GM12891 (cell line): ENCODE measurements around the gene NKX6-2.
"Not testable (repeated sequence)": the region's sequence is repeated elsewhere in the genome, so short reads cannot be mapped to it uniquely, and the experiment has no call there.

ENCODE experiments used
- DNase-seq: peaks from one replicate; pipeline ENCODE4 v3.0.0; 2011; ENCODE audit warnings: low spot score; ENCODE audit not compliant: insufficient read length
- FAIRE-seq: peaks from 2 replicates; lab custom pipeline; 2011; peaks lifted over from hg19 to GRCh38; lab: Jason Lieb, UNC
- PAX5 ChIP-seq: IDR thresholded peaks from 2 replicates; pipeline ENCODE4 v1.6.1; 2011; ENCODE audit warnings: low read length, moderate library complexity, mild to moderate bottlenecking; ENCODE audit not compliant: insufficient read depth, severe bottlenecking
- POLR2A ChIP-seq: IDR thresholded peaks from 2 replicates; pipeline ENCODE4 v1.6.1; 2011; ENCODE audit warnings: low read depth, low read length, control low read depth
- POLR2AphosphoS5 ChIP-seq: IDR thresholded peaks from 2 replicates; pipeline ENCODE4 v1.6.1; 2011; ENCODE audit warnings: low read depth, low read length, control low read depth
- POU2F2 ChIP-seq: IDR thresholded peaks from 2 replicates; pipeline ENCODE4 v1.6.1; 2011; ENCODE audit warnings: low read depth, mild to moderate bottlenecking, control low read depth, low read length, moderate library complexity
- SPI1 ChIP-seq: IDR thresholded peaks from 2 replicates; pipeline ENCODE4 v1.6.1; 2011; ENCODE audit warnings: low read depth, low read length, control low read depth
- TAF1 ChIP-seq: IDR thresholded peaks from 2 replicates; pipeline ENCODE4 v1.6.1; 2011; ENCODE audit warnings: low read depth, low read length, control low read depth

The NKX6-2 gene

DNA sequence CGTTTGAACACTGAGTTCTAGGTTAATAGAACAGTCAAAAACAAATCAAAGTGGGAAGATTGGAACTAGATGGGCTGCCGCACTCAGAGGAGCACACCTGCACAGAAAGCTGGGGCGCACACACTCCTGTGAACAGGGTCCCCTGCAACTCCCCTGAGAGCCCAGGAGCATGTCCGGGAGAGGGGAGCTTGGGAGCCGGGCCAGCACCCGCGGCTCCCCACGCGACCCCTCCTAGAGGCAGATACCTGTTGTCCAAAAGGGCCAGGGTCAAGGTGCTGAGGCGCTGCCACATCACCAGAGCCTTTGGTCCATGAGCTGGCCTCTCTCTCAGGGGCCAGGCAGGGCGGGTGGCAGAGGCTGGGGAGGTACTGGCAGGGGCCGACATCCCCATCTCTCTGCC is 5.6 kb downstream of the NKX6-2 start:
- FAIRE-seq (no peak), DNase-seq (no peak)
- TF ChIP-seq POLR2AphosphoS5 (no peak), SPI1 (no peak), TAF1 (no peak), POU2F2 (no peak), PAX5 (no peak)

DNA sequence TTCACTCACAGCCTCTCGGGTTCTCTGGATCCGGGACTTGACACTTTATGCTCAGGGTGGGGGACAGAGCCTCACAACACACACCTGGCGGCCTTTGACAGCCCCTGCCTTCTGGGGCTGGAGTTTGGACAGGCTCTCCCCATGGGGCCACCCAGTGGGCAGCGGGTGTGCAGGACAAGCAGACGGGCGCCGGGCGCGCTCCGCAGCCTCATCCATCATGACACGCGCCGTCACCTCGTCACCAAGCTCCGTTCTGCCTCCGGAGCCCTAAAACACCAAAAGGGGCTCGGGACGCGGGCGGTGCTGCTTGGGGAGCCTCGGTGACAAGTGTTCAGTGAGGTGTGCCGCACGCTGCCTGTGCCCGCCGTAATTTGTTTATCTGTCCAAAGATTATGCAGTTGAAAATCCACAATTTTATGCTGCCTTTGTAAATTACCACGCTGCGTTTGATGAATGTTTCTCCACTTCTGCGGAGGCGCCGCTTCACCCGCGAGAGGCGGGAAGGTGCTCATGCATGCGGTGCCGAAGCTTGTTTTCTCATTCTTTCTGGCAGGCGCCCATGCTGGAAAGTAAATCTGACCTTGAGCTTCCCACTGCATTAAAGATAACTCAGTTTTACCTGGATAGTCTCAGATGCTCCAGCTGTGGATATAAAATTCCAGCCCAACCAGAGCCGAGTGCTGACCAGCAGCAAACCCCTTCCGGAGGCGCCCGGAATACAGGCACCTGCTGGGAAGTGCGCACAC is 6.2 kb downstream of the NKX6-2 start:
- DNase-seq (no peak), FAIRE-seq (no peak)
- TF ChIP-seq POLR2AphosphoS5, result no peak
- TF ChIP-seq POU2F2, result no peak
- TF ChIP-seq PAX5, result no peak
- no peak for TF ChIP-seq SPI1
- TF ChIP-seq TAF1, result no peak
- TF ChIP-seq POLR2A, result no peak

DNA sequence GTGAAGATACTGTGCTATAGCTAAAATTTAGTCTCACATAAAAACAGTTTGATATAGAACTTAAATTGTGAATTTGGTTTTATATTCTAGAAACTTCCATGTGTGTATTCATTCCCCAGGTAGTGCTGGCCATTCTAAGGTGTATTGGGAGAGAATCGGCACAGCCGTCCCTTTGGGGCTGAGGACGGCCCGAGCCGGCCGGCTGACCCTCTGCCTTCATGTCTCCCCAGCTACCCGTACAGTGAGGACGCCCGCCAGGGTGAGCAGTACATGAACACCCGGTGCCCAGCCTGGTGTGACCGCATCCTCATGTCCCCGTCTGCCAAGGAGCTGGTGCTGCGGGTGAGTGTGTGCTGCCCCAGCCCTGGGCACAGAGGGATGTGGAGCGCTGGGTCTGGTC is 8.5 kb downstream of the NKX6-2 start:
- no peak for TF ChIP-seq PAX5
- TF ChIP-seq TAF1, result no peak
- no peak for TF ChIP-seq POU2F2
- TF ChIP-seq POLR2A, result no peak
- TF ChIP-seq POLR2AphosphoS5, result no peak
- TF ChIP-seq SPI1, result no peak
- no peak for DNase-seq
- no peak for FAIRE-seq

DNA sequence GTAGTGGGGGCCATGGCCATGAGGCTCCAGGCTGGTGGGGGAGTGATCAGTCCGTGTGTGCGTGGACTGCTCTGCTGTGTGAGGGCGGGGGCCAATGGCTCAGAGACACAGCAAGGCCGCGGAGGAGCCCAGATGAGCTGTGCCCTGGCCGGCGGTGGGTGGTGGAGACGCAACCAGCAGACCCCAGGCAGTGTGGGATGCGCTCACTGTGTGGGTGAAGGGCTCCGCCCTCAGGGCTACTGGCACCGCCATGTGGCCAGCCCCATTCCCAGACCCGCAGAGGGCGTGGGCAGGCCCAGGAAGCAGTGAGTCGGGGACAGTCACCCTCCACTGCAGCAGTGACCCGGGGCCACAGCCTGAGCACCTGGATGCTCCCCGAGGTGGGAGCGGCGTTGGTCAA is 9.1 kb downstream of the NKX6-2 start:
- no peak for FAIRE-seq
- DNase-seq, result no peak
- TF ChIP-seq POU2F2, result no peak
- no peak for TF ChIP-seq POLR2A
- no peak for TF ChIP-seq SPI1
- no peak for TF ChIP-seq TAF1
- TF ChIP-seq PAX5, result no peak
- TF ChIP-seq POLR2AphosphoS5, result no peak

DNA sequence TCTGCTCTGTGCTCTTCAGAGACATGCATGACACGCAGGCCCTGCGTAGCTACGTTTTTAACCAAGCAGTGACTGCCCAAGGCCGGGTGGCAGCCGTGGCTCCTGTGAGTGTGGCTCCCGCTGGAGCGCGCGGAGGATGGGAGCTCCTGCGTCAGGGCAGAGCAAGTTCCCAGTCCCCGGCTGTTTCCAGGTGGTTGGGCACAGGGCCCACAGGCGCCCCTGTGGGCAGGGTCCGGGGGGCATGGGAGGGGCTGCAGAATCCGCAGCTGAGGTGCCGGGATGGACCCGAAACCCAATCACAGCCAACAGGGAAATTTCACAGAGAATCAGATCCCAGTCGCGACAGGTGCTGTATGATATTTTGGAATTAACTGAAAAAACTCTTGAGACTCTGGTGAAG is 9.8 kb downstream of the NKX6-2 start:
- DNase-seq, result no peak
- FAIRE-seq, result no peak
- TF ChIP-seq POLR2AphosphoS5, result no peak
- no peak for TF ChIP-seq POU2F2

DNA sequence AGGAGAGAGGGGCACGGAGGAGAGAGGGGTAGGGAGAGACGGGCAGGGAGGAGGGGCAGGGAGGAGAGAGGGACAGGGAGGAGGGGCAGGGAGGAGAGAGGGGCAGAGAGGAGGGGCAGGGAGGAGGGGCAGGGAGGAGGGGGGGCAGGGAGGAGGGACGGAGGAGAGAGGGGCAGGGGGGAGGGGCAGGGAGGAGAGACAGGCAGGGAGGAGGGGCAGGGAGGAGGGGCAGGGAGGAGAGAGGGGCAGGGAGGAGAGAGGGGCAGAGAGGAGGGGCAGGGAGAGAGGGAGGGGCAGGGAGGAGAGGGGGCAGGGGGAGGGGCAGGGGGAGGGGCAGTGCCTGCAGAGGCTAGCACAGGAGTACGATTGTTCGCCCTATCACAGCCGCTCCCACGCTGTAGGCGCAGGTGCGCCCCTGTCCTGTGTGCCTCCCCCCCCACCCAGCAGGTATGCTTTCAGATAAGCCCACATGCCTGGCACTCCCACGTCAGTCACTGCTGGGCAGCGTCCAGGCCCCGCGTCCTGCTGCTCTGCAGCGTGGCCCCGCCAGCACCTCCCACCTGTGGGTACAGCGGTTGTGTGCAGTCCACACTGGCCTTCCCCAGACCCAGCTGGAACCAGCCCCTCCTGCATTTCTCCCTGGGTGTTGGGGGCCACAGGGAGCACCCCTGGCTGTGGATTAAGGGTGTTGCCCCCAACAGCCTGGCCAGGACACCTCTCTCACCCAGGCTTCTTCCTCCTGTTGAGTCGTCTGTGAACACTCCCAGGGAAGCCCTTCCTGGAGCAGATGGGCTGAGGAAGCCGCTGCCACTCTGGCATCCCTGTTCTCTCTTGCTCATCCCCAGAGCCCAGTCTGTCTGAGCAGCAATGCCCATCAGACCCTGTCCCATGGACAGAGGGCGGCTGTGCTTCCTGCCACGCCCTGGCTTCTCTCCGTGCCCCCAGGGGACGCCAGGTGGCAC is 10.8 kb downstream of the NKX6-2 start:
- DNase-seq (no peak), FAIRE-seq (no peak)
- TF ChIP-seq POLR2AphosphoS5 (no peak), PAX5 (no peak), POLR2A (no peak), POU2F2 (no peak), SPI1 (no peak), TAF1 (no peak)

DNA sequence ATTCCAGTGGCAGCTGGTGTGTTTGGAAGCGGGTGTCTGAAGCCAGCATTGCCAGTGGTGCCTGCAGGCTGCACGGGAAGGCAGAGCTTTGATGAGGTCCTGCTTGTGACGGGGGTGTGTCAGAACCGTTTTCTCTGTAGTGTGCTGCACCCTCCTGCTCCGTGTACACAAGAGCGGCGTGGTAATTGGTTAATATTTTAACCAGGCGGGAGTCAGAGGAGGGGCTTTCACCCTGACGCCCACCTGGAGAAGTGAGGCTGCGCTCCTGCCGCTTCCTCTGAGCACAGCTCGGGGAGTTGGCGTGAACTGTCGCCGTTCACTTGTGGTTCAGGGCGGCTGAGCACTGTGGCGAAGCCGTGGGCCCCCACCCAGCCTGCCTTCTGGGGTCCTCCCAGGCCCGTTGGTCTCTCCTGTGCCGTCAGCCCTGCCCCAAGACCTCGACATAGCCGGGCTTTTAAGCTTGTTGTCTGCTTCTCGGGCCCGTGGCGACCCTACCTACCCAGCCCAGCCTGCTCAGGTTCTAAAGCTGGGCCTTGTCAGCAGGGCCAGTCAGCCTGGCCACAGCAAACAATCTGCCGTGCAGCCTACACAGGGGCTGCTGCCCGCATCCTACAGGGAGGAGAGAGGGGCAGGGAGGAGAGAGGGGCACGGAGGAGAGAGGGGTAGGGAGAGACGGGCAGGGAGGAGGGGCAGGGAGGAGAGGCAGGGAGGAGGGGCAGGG is 11.6 kb downstream of the NKX6-2 start:
- FAIRE-seq, result no peak
- DNase-seq, result no peak
- TF ChIP-seq PAX5 (no peak), POU2F2 (no peak), POLR2AphosphoS5 (no peak), TAF1 (no peak), SPI1 (no peak), POLR2A (no peak)

DNA sequence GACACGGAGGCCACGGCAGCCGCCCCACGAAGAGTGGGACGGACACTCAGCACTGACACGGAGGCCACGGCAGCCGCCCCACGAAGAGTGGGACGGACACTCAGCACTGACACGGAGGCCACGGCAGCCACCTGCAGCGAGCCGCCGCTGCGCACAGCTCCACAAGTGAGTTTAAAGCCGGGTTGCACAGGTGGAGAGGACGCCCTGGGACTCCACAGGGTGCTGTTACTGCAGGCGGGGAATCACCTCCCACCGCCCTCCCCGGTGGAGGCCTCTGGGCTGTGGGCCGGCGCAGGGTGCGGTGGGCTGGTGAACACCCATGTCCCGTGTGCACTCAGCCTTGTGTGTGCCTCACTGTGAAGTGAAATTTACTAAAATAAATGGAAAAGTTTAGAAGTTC is 13.1 kb downstream of the NKX6-2 start:
- not testable (repeated sequence) for DNase-seq, FAIRE-seq

DNA sequence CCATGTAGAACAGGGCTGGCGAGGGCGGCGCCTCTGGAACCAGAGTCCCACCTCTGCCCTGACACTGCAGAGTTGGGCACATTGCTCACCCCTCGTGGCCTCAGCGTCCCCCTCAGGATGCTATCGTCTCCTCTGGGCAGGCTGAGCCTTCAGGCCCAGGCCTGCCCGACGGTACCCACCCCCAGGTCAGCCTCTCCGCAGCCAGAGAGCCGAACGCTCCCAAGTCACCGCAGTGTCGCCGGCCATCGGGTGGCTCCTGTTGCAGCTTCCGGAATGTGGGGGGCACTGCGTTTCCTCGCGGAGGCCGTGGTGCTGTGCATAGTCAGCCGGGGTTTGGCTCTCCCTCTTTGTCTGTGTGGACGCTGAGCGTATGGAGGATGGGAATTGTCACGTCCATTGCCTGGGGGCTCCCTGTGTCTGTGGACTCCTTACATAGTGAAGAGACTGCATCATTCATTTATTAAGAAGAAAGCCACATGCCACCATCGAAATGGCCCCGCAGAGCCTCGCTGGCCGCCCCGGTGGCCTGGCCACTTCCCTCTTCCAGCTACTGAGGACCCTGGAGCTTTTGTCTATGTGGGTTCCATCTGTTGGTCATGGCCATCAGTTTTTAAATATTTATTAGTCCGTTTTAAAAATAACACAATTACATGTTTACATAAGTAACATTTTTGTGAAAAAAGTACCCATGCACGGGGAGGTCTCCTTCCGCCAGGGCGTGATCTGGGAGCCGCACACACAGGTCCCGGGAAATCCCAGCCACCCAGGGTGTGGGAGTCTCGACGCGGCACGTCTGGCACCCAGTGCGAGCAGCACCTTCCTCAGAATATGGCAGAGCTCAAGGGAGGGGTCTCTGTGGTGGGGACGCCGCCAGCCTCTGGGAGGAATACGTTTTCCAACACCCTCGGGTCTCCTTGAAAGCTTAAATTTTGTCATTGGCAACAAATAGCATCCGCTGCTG is 15.6 kb downstream of the NKX6-2 start:
- FAIRE-seq (no peak), DNase-seq (no peak)
- no peak for TF ChIP-seq POU2F2
- no peak for TF ChIP-seq SPI1
- TF ChIP-seq POLR2AphosphoS5, result no peak
- TF ChIP-seq POLR2A, result no peak
- no peak for TF ChIP-seq TAF1
- no peak for TF ChIP-seq PAX5
